Measurements from ENCODE around the gene TMEM170B.

TMEM170B gene

DNA sequence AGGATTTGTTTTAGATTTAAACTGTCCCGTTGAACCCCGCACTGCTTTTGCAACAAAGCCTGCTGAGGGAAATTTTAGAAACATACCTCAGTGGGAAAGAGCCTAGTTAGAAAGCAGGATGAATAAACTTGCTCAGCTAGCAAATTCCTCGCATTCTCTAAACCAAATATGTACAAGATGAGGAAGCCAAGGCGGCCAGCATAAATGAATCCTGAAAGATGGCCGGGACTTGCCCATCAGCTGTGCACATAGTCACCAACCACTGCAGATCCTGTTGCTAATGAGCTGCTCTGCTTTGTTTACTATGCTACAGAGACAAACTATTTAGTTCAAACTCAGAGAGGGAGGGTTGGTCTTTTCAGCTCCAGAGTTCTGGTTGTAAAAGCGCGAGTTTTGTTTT is 49.0 kb downstream of the TMEM170B start:
- Histone ChIP-seq H3K27me3 (no peaks in the 10 kb centered on the region), H3K4me1 (ENCODE audit: control insufficient read depth in 1 of 2, insufficient read depth in 1 of 2, low read depth in 1 of 2, low read length in 1 of 2) (peaks cover 23 to 24% of the 10 kb centered on the region in 2 experiments), H3K4me3 (ENCODE audit: low read depth in 1 of 2, low read length in 1 of 2) (no peak overlapping the region), H3K27ac (no peak overlapping the region), H3K9me3 (no peaks in the 10 kb centered on the region), H3K36me3 (no peaks in the 10 kb centered on the region)
- TF ChIP-seq, protein P1, sequence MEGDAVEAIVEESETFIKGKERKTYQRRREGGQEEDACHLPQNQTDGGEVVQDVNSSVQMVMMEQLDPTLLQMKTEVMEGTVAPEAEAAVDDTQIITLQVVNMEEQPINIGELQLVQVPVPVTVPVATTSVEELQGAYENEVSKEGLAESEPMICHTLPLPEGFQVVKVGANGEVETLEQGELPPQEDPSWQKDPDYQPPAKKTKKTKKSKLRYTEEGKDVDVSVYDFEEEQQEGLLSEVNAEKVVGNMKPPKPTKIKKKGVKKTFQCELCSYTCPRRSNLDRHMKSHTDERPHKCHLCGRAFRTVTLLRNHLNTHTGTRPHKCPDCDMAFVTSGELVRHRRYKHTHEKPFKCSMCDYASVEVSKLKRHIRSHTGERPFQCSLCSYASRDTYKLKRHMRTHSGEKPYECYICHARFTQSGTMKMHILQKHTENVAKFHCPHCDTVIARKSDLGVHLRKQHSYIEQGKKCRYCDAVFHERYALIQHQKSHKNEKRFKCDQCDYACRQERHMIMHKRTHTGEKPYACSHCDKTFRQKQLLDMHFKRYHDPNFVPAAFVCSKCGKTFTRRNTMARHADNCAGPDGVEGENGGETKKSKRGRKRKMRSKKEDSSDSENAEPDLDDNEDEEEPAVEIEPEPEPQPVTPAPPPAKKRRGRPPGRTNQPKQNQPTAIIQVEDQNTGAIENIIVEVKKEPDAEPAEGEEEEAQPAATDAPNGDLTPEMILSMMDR (IDR thresholded peaks at IDR 0.05), result no peak

DNA sequence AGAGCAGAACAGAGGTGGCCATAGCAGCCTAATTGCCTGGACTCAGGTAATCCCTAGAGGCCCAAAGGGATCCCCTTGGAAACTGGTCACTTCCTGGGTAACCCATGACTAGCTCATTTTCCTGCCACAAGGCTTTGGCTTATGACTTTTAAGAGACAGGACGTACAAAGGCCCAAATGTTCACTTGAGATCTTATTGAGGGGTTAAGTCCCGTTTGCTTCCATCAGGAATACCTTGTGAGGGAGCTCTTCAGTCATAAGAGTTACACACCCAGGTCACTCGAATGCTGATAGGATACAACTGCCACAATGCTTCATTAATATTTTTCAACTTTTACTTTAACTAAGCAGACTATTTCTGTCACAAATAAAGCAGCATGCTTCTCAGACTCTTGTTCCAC is 51.7 kb downstream of the TMEM170B start:
- no peaks in the 10 kb centered on the region for H3K9me3 ChIP-seq
- H3K36me3 ChIP-seq, result no peaks in the 10 kb centered on the region
- H3K27ac ChIP-seq, result no peak overlapping the region
- peaks cover 10 to 11% of the 10 kb centered on the region in 2 experiments for H3K4me1 ChIP-seq (ENCODE audit: control insufficient read depth in 1 of 2, insufficient read depth in 1 of 2, low read depth in 1 of 2, low read length in 1 of 2)
- H3K4me3 ChIP-seq (ENCODE audit: low read depth in 1 of 2, low read length in 1 of 2), result no peak overlapping the region
- no peaks in the 10 kb centered on the region for H3K27me3 ChIP-seq
- TF ChIP-seq, protein P1 (IDR thresholded peaks at IDR 0.05), result no peak

DNA sequence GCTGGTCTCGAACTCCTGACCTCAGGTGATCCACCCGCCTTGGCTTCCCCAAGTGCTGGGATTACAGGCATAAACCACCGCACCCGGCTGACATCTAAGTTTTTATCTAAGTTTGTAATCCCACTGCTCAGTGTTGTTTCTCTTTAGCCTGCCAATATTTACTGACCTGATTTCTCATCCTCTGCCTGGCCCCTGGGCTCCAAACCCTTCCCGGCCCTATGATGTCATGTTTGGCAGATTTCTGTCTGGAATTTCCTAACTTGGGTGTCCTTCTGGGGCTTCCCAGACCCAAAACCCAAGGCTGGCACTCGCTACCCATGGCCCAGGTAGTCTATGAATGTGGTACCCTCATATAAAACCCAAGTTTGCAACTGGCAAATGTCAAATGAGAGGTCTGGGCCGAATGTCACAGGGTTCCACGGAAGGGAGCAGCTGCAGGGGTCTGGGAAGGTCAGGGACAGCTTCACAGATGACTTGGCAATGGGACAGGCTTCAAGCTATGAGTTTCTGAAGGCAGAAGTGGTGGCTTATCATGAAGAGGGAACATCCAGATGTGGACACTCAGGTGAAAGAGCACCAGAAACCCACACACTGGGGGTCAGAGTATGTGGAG is 54.9 kb downstream of the TMEM170B start:
- no peak overlapping the region for H3K4me3 ChIP-seq (ENCODE audit: low read depth in 1 of 2, low read length in 1 of 2)
- H3K36me3 ChIP-seq, result no peaks in the 10 kb centered on the region
- TF ChIP-seq, protein P1 (IDR thresholded peaks at IDR 0.05), result no peak
- H3K27ac ChIP-seq, result no peak overlapping the region
- H3K4me1 ChIP-seq (ENCODE audit: control insufficient read depth in 1 of 2, insufficient read depth in 1 of 2, low read depth in 1 of 2, low read length in 1 of 2), result peaks cover 0 to 3% of the 10 kb centered on the region in 2 experiments
- no peaks in the 10 kb centered on the region for H3K27me3 ChIP-seq
- no peaks in the 10 kb centered on the region for H3K9me3 ChIP-seq

DNA sequence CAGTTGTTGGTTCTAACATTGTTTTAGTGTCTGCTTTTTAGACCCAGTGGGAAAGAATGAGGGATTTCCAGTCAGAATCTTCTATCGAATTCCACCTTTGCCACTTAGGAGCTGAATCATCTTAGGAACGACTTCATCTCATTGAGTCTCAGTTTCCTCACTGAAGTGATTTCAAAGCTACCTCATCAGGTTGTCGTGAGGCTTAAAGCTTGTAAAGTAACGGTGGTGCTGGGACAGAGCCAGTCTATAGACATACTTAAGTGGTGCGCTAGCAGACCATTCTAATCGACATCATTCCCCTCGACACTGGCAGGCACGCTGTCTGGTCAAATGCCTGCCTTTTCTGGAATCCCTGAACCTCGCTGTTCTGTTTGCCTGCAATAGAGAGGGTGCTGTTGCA is 55.5 kb downstream of the TMEM170B start:
- Histone ChIP-seq H3K4me3 (ENCODE audit: low read depth in 1 of 2, low read length in 1 of 2) (no peak overlapping the region), H3K27ac (no peak overlapping the region), H3K27me3 (no peaks in the 10 kb centered on the region), H3K4me1 (ENCODE audit: control insufficient read depth in 1 of 2, insufficient read depth in 1 of 2, low read depth in 1 of 2, low read length in 1 of 2) (peaks cover 5 to 10% of the 10 kb centered on the region in 2 experiments), H3K9me3 (no peaks in the 10 kb centered on the region), H3K36me3 (no peaks in the 10 kb centered on the region)
- TF ChIP-seq, protein P1 (IDR thresholded peaks at IDR 0.05), result no peak

DNA sequence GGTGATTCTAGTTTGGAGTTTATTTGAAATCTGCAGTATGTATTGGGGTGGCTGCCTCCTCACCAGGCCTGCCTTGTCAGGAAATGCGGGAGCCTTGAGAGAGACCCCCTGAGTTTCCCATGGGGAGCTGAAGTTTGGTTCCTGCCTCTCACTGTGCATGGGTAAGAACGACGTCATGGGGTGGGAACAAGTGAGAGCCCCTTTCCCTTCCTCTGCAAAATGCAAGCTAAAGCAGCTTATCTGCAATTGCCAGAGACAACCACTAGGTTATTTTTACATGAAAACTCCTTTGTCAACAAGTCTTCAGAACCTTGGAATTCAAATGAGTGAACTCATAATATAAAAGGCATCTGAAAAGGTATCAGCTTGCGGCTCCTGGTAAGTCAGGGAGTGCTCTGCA is 58.4 kb downstream of the TMEM170B start:
- Histone ChIP-seq H3K9me3 (no peaks in the 10 kb centered on the region), H3K27ac (no peak overlapping the region), H3K27me3 (no peaks in the 10 kb centered on the region), H3K4me1 (ENCODE audit: control insufficient read depth in 1 of 2, insufficient read depth in 1 of 2, low read depth in 1 of 2, low read length in 1 of 2) (peaks cover 18 to 28% of the 10 kb centered on the region in 2 experiments), H3K4me3 (ENCODE audit: low read depth in 1 of 2, low read length in 1 of 2) (no peak overlapping the region), H3K36me3 (no peaks in the 10 kb centered on the region)
- TF ChIP-seq, protein P1 (IDR thresholded peaks at IDR 0.05), result no peak

Measured in neutrophil (primary cell).